ENCODE measurements around the gene GPSM1.

Gene GPSM1

GRCh38 chr9:136300866-136301265, 26.5 kb upstream of the GPSM1 start:
- Histone ChIP-seq H3K4me3 (replicated peaks; ENCODE audit: low read depth, low read length) (no peak overlapping the region), H3K27me3 (replicated peaks; ENCODE audit: control insufficient read depth, insufficient read depth, low read length) (no peaks in the 10 kb centered on the region), H3K36me3 (ENCODE audit: control insufficient read depth, insufficient read depth, low read length) (no peaks in the 10 kb centered on the region)
- DNase-seq (ENCODE audit: extremely low read depth, insufficient read length), result no peak
- no peak for TF ChIP-seq CTCF (IDR thresholded peaks at IDR 0.05; ENCODE audit: insufficient read depth, low read length, poor library complexity, severe bottlenecking)

- DNase-seq (ENCODE audit: extremely low read depth, insufficient read length), result no peak
- no peaks in the 10 kb centered on the region for H3K27me3 ChIP-seq (replicated peaks; ENCODE audit: control insufficient read depth, insufficient read depth, low read length)
- no peaks in the 10 kb centered on the region for H3K36me3 ChIP-seq (ENCODE audit: control insufficient read depth, insufficient read depth, low read length)
- no peak overlapping the region for H3K4me3 ChIP-seq (replicated peaks; ENCODE audit: low read depth, low read length)
- TF ChIP-seq CTCF (IDR thresholded peaks at IDR 0.05; ENCODE audit: insufficient read depth, low read length, poor library complexity, severe bottlenecking), result no peak
Observed at GRCh38 chr9:136302527-136302926, 24.8 kb upstream of the GPSM1 start.

GRCh38 chr9:136303066-136303824, 24.1 kb upstream of the GPSM1 start:
- Histone ChIP-seq H3K4me3 (replicated peaks; ENCODE audit: low read depth, low read length) (no peak overlapping the region), H3K36me3 (ENCODE audit: control insufficient read depth, insufficient read depth, low read length) (no peaks in the 10 kb centered on the region), H3K27me3 (replicated peaks; ENCODE audit: control insufficient read depth, insufficient read depth, low read length) (no peaks in the 10 kb centered on the region)
- no peak for DNase-seq (ENCODE audit: extremely low read depth, insufficient read length)
- no peak for TF ChIP-seq CTCF (IDR thresholded peaks at IDR 0.05; ENCODE audit: insufficient read depth, low read length, poor library complexity, severe bottlenecking)

- Histone ChIP-seq H3K36me3 (ENCODE audit: control insufficient read depth, insufficient read depth, low read length) (no peaks in the 10 kb centered on the region), H3K4me3 (replicated peaks; ENCODE audit: low read depth, low read length) (no peak within 1 kb of the TSS), H3K27me3 (replicated peaks; ENCODE audit: control insufficient read depth, insufficient read depth, low read length) (no peaks in the 10 kb centered on the region)
- no peak for DNase-seq (ENCODE audit: extremely low read depth, insufficient read length)
- TF ChIP-seq CTCF (IDR thresholded peaks at IDR 0.05; ENCODE audit: insufficient read depth, low read length, poor library complexity, severe bottlenecking), result no peak
Observed at GRCh38 chr9:136303825-136304416, 23.4 kb upstream of the GPSM1 start, which contains the start of gene CCDC187. Gene CCDC187 (minus strand): TSS chr9:136304094. CDS start chr9:136303830, 264 bp downstream.

- TF ChIP-seq CTCF (IDR thresholded peaks at IDR 0.05; ENCODE audit: insufficient read depth, low read length, poor library complexity, severe bottlenecking), result no peak
- no peak overlapping the region for H3K4me3 ChIP-seq (replicated peaks; ENCODE audit: low read depth, low read length)
- DNase-seq (ENCODE audit: extremely low read depth, insufficient read length), result no peak
- H3K36me3 ChIP-seq (ENCODE audit: control insufficient read depth, insufficient read depth, low read length), result no peaks in the 10 kb centered on the region
- no peaks in the 10 kb centered on the region for H3K27me3 ChIP-seq (replicated peaks; ENCODE audit: control insufficient read depth, insufficient read depth, low read length)
Observed at GRCh38 chr9:136304456-136304855, 22.9 kb upstream of the GPSM1 start.

All from GM06990 (cell line).